Coronary artery (tissue), 2 donors: ENCODE results near the gene HTR1D.

Source experiments
- DNase-seq: peaks from one replicate; pipeline ENCODE4 v3.0.0-alpha.2; 2017; ENCODE audit warnings: low spot score
- H3K27ac ChIP-seq, 2 donors: fragments of 200-600 bp; sonication (generic); one replicate each; pipeline ENCODE4 v1.5.1; 2016 to 2019
- H3K4me3 ChIP-seq: fragments of 200-600 bp; sonication (generic); 2 replicates; pipeline ENCODE4 v1.5.1; 2016; ENCODE audit warnings: mild to moderate bottlenecking, moderate library complexity
- TF ChIP-seq, protein P1 (sequence below): fragments of 200-600 bp; sonication (generic); IDR thresholded peaks from one replicate; pipeline ENCODE4 v1.5.1; 2019; ENCODE audit warnings: antibody characterized with exemption

Gene HTR1D

DNA sequence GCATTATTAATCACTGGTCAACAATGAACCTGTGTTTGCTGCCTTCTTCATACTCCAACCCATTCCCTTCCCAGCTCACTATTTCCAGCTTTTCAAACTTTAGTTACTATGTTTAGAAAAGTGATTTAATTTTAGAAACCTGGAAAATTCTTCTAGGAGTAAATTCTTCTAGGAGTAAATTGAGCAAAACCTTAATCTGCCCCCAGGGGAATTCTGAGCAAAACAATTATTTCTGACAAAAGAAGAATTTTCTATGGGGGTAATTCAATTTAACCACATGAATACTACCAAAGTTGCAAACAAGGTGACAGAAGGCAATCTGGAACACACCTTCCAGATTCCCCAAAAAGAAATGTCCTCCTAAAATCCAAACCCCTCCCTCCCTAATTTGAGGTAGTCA lies 50.4 kb downstream of the HTR1D start:
- Histone ChIP-seq H3K4me3 (peak overlapping the region; percentile 94), H3K27ac (peak overlapping the region; percentile 83 to 97)
- TF ChIP-seq, protein P1, sequence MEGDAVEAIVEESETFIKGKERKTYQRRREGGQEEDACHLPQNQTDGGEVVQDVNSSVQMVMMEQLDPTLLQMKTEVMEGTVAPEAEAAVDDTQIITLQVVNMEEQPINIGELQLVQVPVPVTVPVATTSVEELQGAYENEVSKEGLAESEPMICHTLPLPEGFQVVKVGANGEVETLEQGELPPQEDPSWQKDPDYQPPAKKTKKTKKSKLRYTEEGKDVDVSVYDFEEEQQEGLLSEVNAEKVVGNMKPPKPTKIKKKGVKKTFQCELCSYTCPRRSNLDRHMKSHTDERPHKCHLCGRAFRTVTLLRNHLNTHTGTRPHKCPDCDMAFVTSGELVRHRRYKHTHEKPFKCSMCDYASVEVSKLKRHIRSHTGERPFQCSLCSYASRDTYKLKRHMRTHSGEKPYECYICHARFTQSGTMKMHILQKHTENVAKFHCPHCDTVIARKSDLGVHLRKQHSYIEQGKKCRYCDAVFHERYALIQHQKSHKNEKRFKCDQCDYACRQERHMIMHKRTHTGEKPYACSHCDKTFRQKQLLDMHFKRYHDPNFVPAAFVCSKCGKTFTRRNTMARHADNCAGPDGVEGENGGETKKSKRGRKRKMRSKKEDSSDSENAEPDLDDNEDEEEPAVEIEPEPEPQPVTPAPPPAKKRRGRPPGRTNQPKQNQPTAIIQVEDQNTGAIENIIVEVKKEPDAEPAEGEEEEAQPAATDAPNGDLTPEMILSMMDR: no peak
- DNase-seq: no peak

DNA sequence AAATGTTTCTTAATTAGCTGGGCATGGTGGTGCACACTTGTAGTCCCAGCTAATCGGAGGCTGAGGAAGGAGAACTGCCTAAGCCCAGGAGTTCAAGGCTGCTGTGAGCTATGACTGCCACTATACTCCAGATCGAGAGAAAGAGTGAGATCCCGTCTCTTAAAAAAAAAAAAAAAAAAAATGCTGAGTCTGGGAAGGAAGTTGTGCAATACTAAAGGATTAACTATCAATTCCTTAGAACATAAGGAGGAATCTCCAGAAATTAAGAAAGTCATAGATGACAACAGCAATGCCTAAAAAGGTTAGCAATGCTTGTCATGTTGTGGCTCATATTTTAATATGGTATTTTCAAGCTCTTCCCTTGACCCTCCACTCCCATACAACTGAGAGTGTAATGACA lies 53.9 kb downstream of the HTR1D start:
- no peak overlapping the region for H3K27ac ChIP-seq
- no peak overlapping the region for H3K4me3 ChIP-seq
- no peak for DNase-seq
- TF ChIP-seq, protein P1: no peak

DNA sequence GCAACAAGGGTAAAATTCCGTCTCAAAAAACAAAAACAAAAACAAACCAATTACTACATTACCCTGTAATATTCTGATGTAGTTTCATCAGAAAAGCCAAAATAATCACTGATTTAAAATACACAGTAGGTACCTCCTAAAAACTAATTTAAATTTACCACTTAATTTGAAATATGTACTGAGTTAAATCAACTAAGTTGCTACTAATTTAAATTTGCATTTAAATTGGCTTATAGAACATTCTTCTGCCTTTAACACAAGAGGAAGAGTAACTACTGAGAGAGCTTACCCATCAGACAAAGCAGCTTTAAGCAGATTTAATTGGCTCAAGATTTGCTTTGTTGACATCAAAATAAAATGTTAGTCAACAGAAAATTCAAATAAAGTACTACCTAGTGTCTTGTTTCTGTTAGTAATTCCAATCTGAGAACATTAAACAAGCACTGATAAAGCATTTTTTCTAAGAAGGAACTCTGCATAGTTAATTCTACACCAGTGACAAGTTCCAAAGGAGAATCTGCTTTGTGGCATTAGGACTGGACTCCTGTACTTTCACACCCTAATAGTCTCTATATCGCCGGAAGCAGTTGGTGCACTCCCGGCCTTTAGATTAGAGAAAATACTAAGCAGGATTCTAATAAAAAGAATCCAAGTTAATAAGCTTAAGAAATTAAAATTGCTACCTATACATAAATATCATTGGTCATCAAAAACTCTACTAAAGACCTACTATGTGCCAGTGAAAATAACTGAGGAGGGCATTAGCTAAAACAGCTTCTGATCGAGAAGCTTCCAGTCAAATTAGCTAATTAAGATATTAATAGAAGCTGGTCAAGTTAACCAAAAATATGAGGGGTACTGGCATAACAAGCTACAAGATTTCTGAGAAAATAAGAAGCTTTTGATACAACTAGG lies 57.1 kb downstream of the HTR1D start:
- H3K4me3 ChIP-seq: no peak overlapping the region
- no peak for DNase-seq
- no peak overlapping the region for H3K27ac ChIP-seq
- TF ChIP-seq, protein P1: no peak

DNA sequence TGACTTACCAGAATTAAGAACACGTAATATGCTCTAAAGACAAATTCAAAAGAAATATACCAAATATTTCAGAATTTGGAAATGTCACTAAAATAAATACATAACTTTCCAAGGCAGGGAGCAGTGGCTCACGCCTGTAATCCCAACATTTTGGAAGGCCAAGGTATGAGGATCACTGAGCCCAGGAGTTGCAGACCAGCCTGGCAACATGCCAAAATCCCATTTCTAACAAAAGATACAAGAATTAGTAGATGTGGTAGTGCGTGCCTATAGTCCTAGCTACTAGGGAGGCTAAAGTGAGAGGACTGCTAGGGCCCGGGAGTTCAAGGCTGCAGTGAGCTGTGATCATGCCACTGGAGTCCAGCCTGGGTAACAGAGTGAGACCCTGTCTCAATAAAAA lies 60.4 kb downstream of the HTR1D start:
- Histone ChIP-seq H3K4me3 (no peak overlapping the region), H3K27ac (no peak overlapping the region)
- no peak for DNase-seq
- TF ChIP-seq, protein P1: no peak

DNA sequence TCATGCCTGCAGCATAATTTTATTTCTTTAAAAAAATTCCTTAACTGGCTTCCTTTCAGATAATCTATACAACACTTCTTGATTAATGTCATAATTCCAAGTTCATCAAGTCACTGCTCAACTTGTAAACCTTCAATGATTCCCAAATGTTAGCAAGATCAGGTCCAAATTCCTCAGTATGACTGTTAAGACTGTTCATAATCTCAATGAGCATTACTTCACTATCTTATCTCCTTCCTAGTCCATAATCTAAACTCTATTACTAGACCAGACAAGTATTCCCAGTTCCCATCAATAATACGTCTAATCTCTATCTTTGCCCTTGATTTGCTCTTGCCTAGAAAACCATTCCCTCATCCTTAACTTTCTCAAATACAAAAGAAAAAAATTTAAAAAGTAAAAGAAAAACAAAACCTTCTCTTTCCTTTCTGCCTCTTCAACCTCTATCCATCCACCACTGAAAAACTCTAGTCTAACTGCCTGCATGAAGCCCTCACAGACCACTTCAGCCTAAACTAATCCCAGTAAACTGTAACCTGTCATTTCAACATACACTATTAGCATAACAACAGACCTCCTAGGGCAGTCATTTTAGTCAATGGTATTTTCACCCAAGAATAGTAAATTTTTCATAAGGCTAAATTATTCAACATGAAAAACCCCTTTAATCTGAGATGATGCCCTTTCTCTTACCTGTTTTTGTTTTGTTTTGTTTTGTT lies 64.2 kb downstream of the HTR1D start:
- Histone ChIP-seq H3K27ac (no peak overlapping the region), H3K4me3 (no peak overlapping the region)
- no peak for DNase-seq
- TF ChIP-seq, protein P1: no peak

DNA sequence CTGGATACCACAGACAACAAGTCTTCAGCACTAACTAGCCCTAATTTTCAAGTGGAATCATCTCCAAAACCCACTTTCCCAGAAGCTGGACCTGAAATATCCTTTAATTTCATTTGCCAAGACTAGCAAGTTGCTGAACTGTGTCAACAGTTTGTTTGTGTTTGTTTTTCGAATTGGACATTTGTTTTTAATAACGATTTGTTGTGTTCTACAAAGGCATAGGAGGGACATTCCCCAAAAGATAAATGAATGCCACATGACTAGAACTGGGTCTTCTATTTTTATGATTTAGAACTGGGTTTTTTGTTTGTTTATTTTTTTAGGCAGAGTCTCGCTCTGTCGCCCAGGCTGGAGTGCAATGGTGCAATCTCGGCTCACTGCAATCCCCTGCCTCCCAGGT lies 66.6 kb downstream of the HTR1D start:
- H3K4me3 ChIP-seq: no peak overlapping the region
- no peak for DNase-seq
- no peak overlapping the region for H3K27ac ChIP-seq
- TF ChIP-seq, protein P1: no peak

DNA sequence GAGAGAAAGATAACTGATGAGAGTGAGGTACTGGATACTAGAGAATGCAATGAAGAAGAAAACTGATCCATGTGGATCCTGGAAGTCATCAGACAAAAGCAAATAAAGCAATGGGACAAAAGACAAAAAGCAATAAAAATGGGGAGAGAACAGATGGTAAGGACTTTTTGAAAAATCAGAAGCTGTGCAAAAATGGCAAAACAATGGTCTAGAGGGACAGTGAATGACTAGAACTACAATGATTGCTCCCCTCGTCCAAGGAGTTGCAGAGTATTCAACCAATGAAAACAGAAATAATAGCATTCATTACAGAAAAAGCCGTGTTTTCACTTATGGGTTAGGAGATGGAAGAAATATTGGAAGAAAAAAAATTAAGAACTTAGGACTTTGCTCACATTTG lies 67.2 kb downstream of the HTR1D start:
- Histone ChIP-seq H3K4me3 (no peak overlapping the region), H3K27ac (no peak overlapping the region)
- DNase-seq: no peak
- TF ChIP-seq, protein P1: no peak
